B cell (primary cell): ENCODE results near the gene GLIPR2. TPM values are rescaled to one million over a fixed set of nuclear protein-coding genes. Genes with fewer than 3 reads are reported as not detected.
"Not testable (repeated sequence)": the region's sequence is repeated elsewhere in the genome, so short reads cannot be mapped to it uniquely, and the experiment has no call there.

Experiments
- ATAC-seq: fragments of 200-7000 bp; cut with Tn5 transposase; one replicate; pipeline ENCODE4 v1.10.0; 2021; ENCODE audit warnings: low read depth, mild to moderate bottlenecking, moderate number of reproducible peaks, moderate library complexity
- CTCF ChIA-PET: fragments of 350-600 bp; sonication (Branson Sonifier 250); formaldehyde crosslinking; loops from one replicate; lab custom pipeline; 2021; ENCODE audit warnings: antibody characterized with exemption, inconsistent platforms; lab: Charles Lee
- POLR2A ChIA-PET: fragments of 350-600 bp; sonication (Branson Sonifier 250); formaldehyde crosslinking; loops from one replicate; lab custom pipeline; 2021; ENCODE audit warnings: antibody characterized with exemption; lab: Charles Lee
- DNase-seq: peaks from one replicate; pipeline ENCODE4 v3.0.0; 2013
- H2AFZ ChIP-seq: 2 replicates; pipeline ENCODE4 v1.6.1; 2012; ENCODE audit warnings: mild to moderate bottlenecking, low read depth, low read length; ENCODE audit not compliant: insufficient read depth, poor library complexity, severe bottlenecking
- H3K27ac ChIP-seq, 2 donors: 1 replicate in 1 of 2; 2 replicates in 1 of 2; pipeline ENCODE4 v1.5.1; 2012 to 2013; ENCODE audit warnings: low read length in 2 of 2, mild to moderate bottlenecking in 2 of 2, moderate library complexity in 1 of 2
- H3K27me3 ChIP-seq, 4 experiments: fragments of 200-600 bp in 1 of 4; sonication (generic) in 1 of 4; replicated peaks in 1 of 4; 1 replicate in 2 of 4; 2 replicates in 2 of 4; pipeline versions ENCODE4 v1.6.1 to v1.7.0; 2013 to 2016; ENCODE audit warnings: low read length in 3 of 4, mild to moderate bottlenecking in 2 of 4, mixed read lengths in 1 of 4, moderate library complexity in 1 of 4; ENCODE audit not compliant: insufficient read depth in 4 of 4, control insufficient read depth in 3 of 4; ENCODE audit errors: control extremely low read depth in 1 of 4
- H3K36me3 ChIP-seq, 2 experiments: replicated peaks in 1 of 2; 1 replicate in 1 of 2; 2 replicates in 1 of 2; pipeline versions ENCODE4 v1.6.1 to v1.7.1; 2013; ENCODE audit warnings: low read length in 1 of 2; ENCODE audit not compliant: insufficient read depth in 2 of 2, control insufficient read depth in 1 of 2; ENCODE audit errors: control extremely low read depth in 1 of 2, extremely low read depth in 1 of 2
- H3K4me1 ChIP-seq, 2 donors: fragments of 200-600 bp in 1 of 2; sonication (generic) in 1 of 2; 1 replicate in 1 of 2; 2 replicates in 1 of 2; pipeline versions ENCODE4 v1.5.1 to v1.6.1; 2013 to 2017; ENCODE audit warnings: low read length in 2 of 2; ENCODE audit not compliant: control insufficient read depth in 2 of 2, insufficient read depth in 2 of 2
- H3K4me2 ChIP-seq: replicated peaks from 2 replicates; pipeline ENCODE3; 2012; ENCODE audit warnings: mild to moderate bottlenecking, low read depth, low read length; ENCODE audit not compliant: poor library complexity, severe bottlenecking
- H3K4me3 ChIP-seq, 5 experiments: fragments of 200-600 bp in 1 of 5; sonication (generic) in 1 of 5; 1 replicate in 3 of 5; 2 replicates in 2 of 5; pipeline versions ENCODE4 v1.5.1 to v1.7.0; 2011 to 2016; ENCODE audit warnings: low read length in 4 of 5, mild to moderate bottlenecking in 4 of 5, low read depth in 2 of 5, control low read depth in 1 of 5, moderate library complexity in 1 of 5; ENCODE audit not compliant: insufficient read depth in 1 of 5; ENCODE audit errors: control extremely low read depth in 1 of 5, extremely low read depth in 1 of 5
- H3K79me2 ChIP-seq: fragments of 200-600 bp; sonication (generic); one replicate; pipeline ENCODE4 v1.6.0; 2016; ENCODE audit warnings: low read length; ENCODE audit not compliant: control insufficient read depth, insufficient read depth
- H3K9ac ChIP-seq: fragments of 200-600 bp; sonication (generic); 2 replicates; pipeline ENCODE4 v1.6.1; 2017; ENCODE audit warnings: mild to moderate bottlenecking, low read length, moderate library complexity
- H3K9me3 ChIP-seq, 3 donors: one replicate each; pipeline versions ENCODE4 v1.6.1 to v1.7.1; 2013; ENCODE audit warnings: low read length in 2 of 3; ENCODE audit not compliant: control insufficient read depth in 2 of 3, insufficient read depth in 1 of 3; ENCODE audit errors: control extremely low read depth in 1 of 3
- H4K20me1 ChIP-seq: 2 replicates; pipeline ENCODE4 v1.6.0; 2012; ENCODE audit warnings: mild to moderate bottlenecking, low read length; ENCODE audit not compliant: insufficient read depth, control insufficient read depth, poor library complexity, severe bottlenecking
- H3K27ac Mint-ChIP-seq: one replicate; pipeline ENCODE4 v1.8.0; 2021; ENCODE audit warnings: mixed read lengths
- H3K27me3 Mint-ChIP-seq: one replicate; pipeline ENCODE4 v1.8.0; 2021; ENCODE audit warnings: mixed read lengths
- H3K4me1 Mint-ChIP-seq: one replicate; pipeline ENCODE4 v1.8.0; 2021; ENCODE audit warnings: mixed read lengths
- H3K4me3 Mint-ChIP-seq: one replicate; pipeline ENCODE4 v1.8.0; 2021; ENCODE audit warnings: mixed read lengths
- H3K9me3 Mint-ChIP-seq: one replicate; pipeline ENCODE4 v1.8.0; 2022; ENCODE audit warnings: mixed read lengths; ENCODE audit not compliant: insufficient read depth
- EZH2 ChIP-seq: IDR thresholded peaks from 2 replicates; pipeline ENCODE4 v1.6.1; 2012; ENCODE audit warnings: borderline replicate concordance, low read depth, mild to moderate bottlenecking, moderate library complexity, low read length; ENCODE audit not compliant: insufficient read depth, poor library complexity, severe bottlenecking
- WGBS: methylation state at CpG from one replicate; pipeline ENCODE4 v1.1.5; 2013; ENCODE audit warnings: missing lambda C conversion rate; ENCODE audit not compliant: insufficient coverage; 5-methylcytosine and 5-hydroxymethylcytosine counted together
- intact Hi-C: fragments of 100-400 bp; cut with micrococcal nuclease; formaldehyde crosslinking; loops from one replicate; pipeline ENCODE4 v1.10.0; 2022
- polyA plus RNA-seq: library from polyadenylated mRNA; depleted of rRNA; stranded (reverse); fragments of >200 nt; gene quantifications from 2 replicates; pipeline ENCODE4 v1.2.3, GENCODE V29; 2012
- total RNA-seq, 2 donors: library from RNA; stranded (reverse); fragments of 120-200 nt in 1 of 2; gene quantifications; 1 replicate in 1 of 2; 2 replicates in 1 of 2; pipeline versions ENCODE4 v1.2.3 to v1.2.4, GENCODE V29; 2013 to 2022
- TF ChIP-seq, protein P1 (sequence below): fragments of 200-600 bp; IDR thresholded peaks from one replicate; pipeline ENCODE4 v1.8.0; 2022; ENCODE audit warnings: antibody characterized with exemption, mild to moderate bottlenecking

The GLIPR2 gene
- total and polyA plus RNA-seq, 2 donors (not counting 1 experiment from before 2014, with no cell fraction given): 13.7 to 14.6 TPM

- ChIA-PET POLR2A (interaction anchor here (0.6 kb wide), 1 partner anchor 72 kb away, joined by 3 read pairs; no protein-coding TSS in a partner anchor), CTCF (no interaction called here)
- Mint-ChIP-seq H3K4me1 (no peaks in the 10 kb centered on the region), H3K27me3 (no peaks in the 10 kb centered on the region), H3K9me3 (no peaks in the 10 kb centered on the region), H3K27ac (no peak overlapping the region), H3K4me3 (no peak overlapping the region)
- no peaks in the 10 kb centered on the region for H4K20me1 ChIP-seq
- H3K4me3 ChIP-seq: no peak overlapping the region
- no peaks in the 10 kb centered on the region for H3K27me3 ChIP-seq
- H3K36me3 ChIP-seq: no peaks in the 10 kb centered on the region
- H3K27ac ChIP-seq: no peak overlapping the region
- H3K79me2 ChIP-seq: no peaks in the 10 kb centered on the region
- no peak for ATAC-seq
- TF ChIP-seq EZH2: no peak
- TF ChIP-seq, protein P1, sequence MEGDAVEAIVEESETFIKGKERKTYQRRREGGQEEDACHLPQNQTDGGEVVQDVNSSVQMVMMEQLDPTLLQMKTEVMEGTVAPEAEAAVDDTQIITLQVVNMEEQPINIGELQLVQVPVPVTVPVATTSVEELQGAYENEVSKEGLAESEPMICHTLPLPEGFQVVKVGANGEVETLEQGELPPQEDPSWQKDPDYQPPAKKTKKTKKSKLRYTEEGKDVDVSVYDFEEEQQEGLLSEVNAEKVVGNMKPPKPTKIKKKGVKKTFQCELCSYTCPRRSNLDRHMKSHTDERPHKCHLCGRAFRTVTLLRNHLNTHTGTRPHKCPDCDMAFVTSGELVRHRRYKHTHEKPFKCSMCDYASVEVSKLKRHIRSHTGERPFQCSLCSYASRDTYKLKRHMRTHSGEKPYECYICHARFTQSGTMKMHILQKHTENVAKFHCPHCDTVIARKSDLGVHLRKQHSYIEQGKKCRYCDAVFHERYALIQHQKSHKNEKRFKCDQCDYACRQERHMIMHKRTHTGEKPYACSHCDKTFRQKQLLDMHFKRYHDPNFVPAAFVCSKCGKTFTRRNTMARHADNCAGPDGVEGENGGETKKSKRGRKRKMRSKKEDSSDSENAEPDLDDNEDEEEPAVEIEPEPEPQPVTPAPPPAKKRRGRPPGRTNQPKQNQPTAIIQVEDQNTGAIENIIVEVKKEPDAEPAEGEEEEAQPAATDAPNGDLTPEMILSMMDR: no peak
- no peak overlapping the region for H3K9ac ChIP-seq
- H2AFZ ChIP-seq: no peak overlapping the region
- no CpG with 5 or more reads among the region's 4 CpGs for WGBS
- no peak overlapping the region for H3K4me2 ChIP-seq
- H3K4me1 ChIP-seq: no peaks in the 10 kb centered on the region
- intact Hi-C loops: no loop called here
- DNase-seq: no peak
- no peaks in the 10 kb centered on the region for H3K9me3 ChIP-seq
Observed at GRCh38 chr9:36177571-36177970, 41.0 kb downstream of the GLIPR2 start.

GRCh38 chr9:36180243-36180642 lies 43.7 kb downstream of the GLIPR2 start:
- H4K20me1 ChIP-seq, H3K27me3 ChIP-seq, intact Hi-C loops, H3K4me2 ChIP-seq, H3K9me3 ChIP-seq, H3K9me3 Mint-ChIP-seq, H3K36me3 ChIP-seq, H3K9ac ChIP-seq, ATAC-seq, H3K4me1 Mint-ChIP-seq, DNase-seq, H2AFZ ChIP-seq, H3K27me3 Mint-ChIP-seq, H3K27ac Mint-ChIP-seq, H3K4me1 ChIP-seq, POLR2A ChIA-PET, H3K4me3 Mint-ChIP-seq, H3K79me2 ChIP-seq, H3K4me3 ChIP-seq, H3K27ac ChIP-seq: not testable (repeated sequence)
- CTCF ChIA-PET: interaction anchor here (0.7 to 1.0 kb wide), 2 partner anchors 9 to 11 kb away, joined by 3 to 4 read pairs; partner anchors contain the start of gene CLTA
- WGBS: no CpG with 5 or more reads among the region's 6 CpGs
